Ovary (tissue), 9 donors: ENCODE data around the gene RIN2. TPM values are rescaled to one million over a fixed set of nuclear protein-coding genes. Genes with fewer than 3 reads are reported as not detected.

ENCODE experiments used
- DNase-seq, 5 donors: peaks; one replicate each; pipeline ENCODE4 v3.0.0-alpha.2; 2019 to 2020
- H3K27ac ChIP-seq, 2 donors: fragments of 200-600 bp; one replicate each; pipeline versions ENCODE4 v1.5.1 to v1.8.0; 2019 to 2022
- H3K27me3 ChIP-seq: fragments of 200-600 bp; one replicate; pipeline ENCODE4 v1.8.0; 2022
- H3K36me3 ChIP-seq: fragments of 200-600 bp; sonication (generic); one replicate; pipeline ENCODE4 v1.5.1; 2019
- H3K4me1 ChIP-seq: one replicate; pipeline ENCODE4 v1.8.1; 2013; ENCODE audit warnings: mild to moderate bottlenecking, moderate library complexity; ENCODE audit not compliant: insufficient read depth
- H3K4me3 ChIP-seq: fragments of 200-600 bp; sonication (generic); one replicate; pipeline ENCODE4 v1.5.1; 2017
- H3K9me3 ChIP-seq, 2 donors: fragments of 200-600 bp in 1 of 2; sonication (generic) in 1 of 2; one replicate each; pipeline versions ENCODE4 v1.5.1 to v1.8.1; 2013 to 2019; ENCODE audit warnings: mild to moderate bottlenecking in 1 of 2, moderate library complexity in 1 of 2
- CTCF ChIP-seq, 3 donors: fragments of 450-650 bp in 2 of 3; fragments of 200-600 bp in 1 of 3; IDR thresholded peaks; one replicate each; pipeline versions ENCODE4 v1.5.1 to v1.8.0; 2016 to 2022; ENCODE audit warnings: antibody characterized with exemption in 3 of 3, mild to moderate bottlenecking in 1 of 3
- EP300 ChIP-seq: sonication (generic); formaldehyde crosslinking; IDR thresholded peaks from one replicate; pipeline ENCODE4 v1.6.1; 2017; ENCODE audit warnings: antibody characterized with exemption
- POLR2A ChIP-seq: fragments of 450-650 bp; IDR thresholded peaks from one replicate; pipeline ENCODE4 v1.6.1; 2017; ENCODE audit warnings: antibody characterized with exemption, mild to moderate bottlenecking, moderate library complexity
- WGBS, 3 donors: extraction: QIAGEN DNeasy Blood & Tissue Kit in 1 of 3; methylation state at CpG; one replicate each; pipeline versions ENCODE4 v1.1.5 to v1.1.7; 2013 to 2017; 5-methylcytosine and 5-hydroxymethylcytosine counted together
- intact Hi-C, 4 donors: fragments of 100-400 bp; cut with DNase I; formaldehyde crosslinking; loops; one replicate each; pipeline versions ENCODE4 v1.11.0 to v1.15.1; 2022 to 2023
- polyA plus RNA-seq, 2 donors: library from polyadenylated mRNA; stranded (reverse); fragments of 200-250 nt in 1 of 2; fragments of 350-450 nt in 1 of 2; fragmentation: Illumina TruSeq in 1 of 2; extraction: RNeasy Lipid Tissue Mini Kit (QIAGEN cat#74804) in 1 of 2; gene quantifications; one replicate each; pipeline ENCODE4 v1.2.3, GENCODE V29; 2013 to 2014
- total RNA-seq, 7 donors: library from RNA; depleted of rRNA in 2 of 7; stranded (reverse); fragments of >200 nt in 2 of 7; fragmentation: NEBNext Ultra II Directional in 3 of 7; extraction: Animal tissue kit (Norgen Biotek cat#: 25700) in 3 of 7; gene quantifications; one replicate each; pipeline versions ENCODE4 v1.1.0 to v1.2.4, GENCODE V29; 2016 to 2023
- donor health status: DM: no; HTN: no; CAD: no; lungs with moderate emphysema.
- donor health status: DM: no; HTN: no; CAD: no.
- donor health status: Bipolar disorder and iron deficiency.
- donor health status: DM: yes; HTN: yes; CAD: no.
- donor health status: DM: no; HTN: no; CAD: no.
- donor health status: DM: yes; HTN: yes; CAD: no.

Gene RIN2
- total and polyA plus RNA-seq, 9 donors = 17.5 to 66.4 (median 43.1) TPM

GRCh38 chr20:19773471-19773870 lies 15.4 kb downstream of the RIN2 start:
- TF ChIP-seq CTCF (IDR thresholded peaks at IDR 0.05) = no peak
- TF ChIP-seq EP300 = no peak
- TF ChIP-seq POLR2A = no peak
- intact Hi-C loops = no loop called here
- H3K4me1 ChIP-seq = peaks cover 15% of the 10 kb centered on the region
- H3K27me3 ChIP-seq = no peaks in the 10 kb centered on the region
- no peaks in the 10 kb centered on the region for H3K36me3 ChIP-seq
- no peak overlapping the region for H3K4me3 ChIP-seq
- H3K27ac ChIP-seq = no peak overlapping the region
- WGBS, 3 donors = 82 to 89% (median 88%) methylated on average over 4 of the region's 4 CpGs
- no peaks in the 10 kb centered on the region for H3K9me3 ChIP-seq
- no peak for DNase-seq

GRCh38 chr20:19774135-19774933 lies 16.3 kb downstream of the RIN2 start:
- WGBS, 3 donors = 82 to 90% (median 85%) methylated on average over 4 of the region's 4 CpGs
- no peaks in the 10 kb centered on the region for H3K36me3 ChIP-seq
- H3K9me3 ChIP-seq = no peaks in the 10 kb centered on the region
- H3K4me3 ChIP-seq = no peak overlapping the region
- DNase-seq = no peak
- TF ChIP-seq POLR2A (no peak), CTCF (IDR thresholded peaks at IDR 0.05) (no peak), EP300 (no peak)
- H3K27me3 ChIP-seq = no peaks in the 10 kb centered on the region
- intact Hi-C loops = no loop called here
- no peak overlapping the region for H3K27ac ChIP-seq
- peaks cover 15% of the 10 kb centered on the region for H3K4me1 ChIP-seq

GRCh38 chr20:19775353-19776253 lies 17.5 kb downstream of the RIN2 start:
- Histone ChIP-seq H3K4me3 (no peak overlapping the region), H3K4me1 (peaks cover 13% of the 10 kb centered on the region), H3K36me3 (no peaks in the 10 kb centered on the region), H3K9me3 (no peaks in the 10 kb centered on the region), H3K27me3 (no peaks in the 10 kb centered on the region), H3K27ac (no peak overlapping the region)
- 55 to 64% (median 57%) methylated on average over 7 of the region's 7 CpGs for WGBS, 3 donors
- intact Hi-C loops = no loop called here
- TF ChIP-seq CTCF (IDR thresholded peaks at IDR 0.05) (no peak), EP300 (no peak), POLR2A (no peak)
- DNase-seq = no peak

- H3K36me3 ChIP-seq = no peaks in the 10 kb centered on the region
- no peak for DNase-seq
- TF ChIP-seq EP300 (no peak), POLR2A (no peak), CTCF (IDR thresholded peaks at IDR 0.05) (no peak)
- no peak overlapping the region for H3K27ac ChIP-seq
- H3K4me1 ChIP-seq = peaks cover 7% of the 10 kb centered on the region
- no peak overlapping the region for H3K4me3 ChIP-seq
- 34 to 54% (median 53%) methylated on average over 6 of the region's 6 CpGs for WGBS, 3 donors
- no peaks in the 10 kb centered on the region for H3K9me3 ChIP-seq
- intact Hi-C loops = no loop called here
- H3K27me3 ChIP-seq = no peaks in the 10 kb centered on the region
These were observed 19.3 kb downstream of the RIN2 start for GRCh38 chr20:19777315-19777714.
